Measurements from ENCODE around the gene COG5. TPM values are rescaled to one million over a fixed set of nuclear protein-coding genes. Genes with fewer than 3 reads are reported as not detected.
A peak's percentile ranks its signal among the peaks of the same experiment; 100 is the strongest.

Gene COG5
- total RNA-seq, 1 experiment from 2014 or later: 20.2 TPM

GRCh38 chr7:107212725-107213124, 351.0 kb downstream of the COG5 start:
- Histone ChIP-seq H3K27me3 (ENCODE audit: insufficient read depth, low read length) (no peaks in the 10 kb centered on the region), H4K5ac (ENCODE audit: insufficient read length, low read depth, low read length) (no peak overlapping the region), H3K79me1 (ENCODE audit: insufficient read depth, low read depth, low read length, poor library complexity, severe bottlenecking) (no peaks in the 10 kb centered on the region), H2BK15ac (ENCODE audit: low read depth, low read length) (no peak overlapping the region), H3K4ac (ENCODE audit: low read depth, low read length) (no peak overlapping the region), H3K9me3 (ENCODE audit: control insufficient read depth, low read depth, low read length) (no peaks in the 10 kb centered on the region), H3K14ac (ENCODE audit: insufficient read depth, low read length) (no peak overlapping the region), H2BK12ac (ENCODE audit: insufficient read length, low read depth, low read length) (no peak overlapping the region), H2AFZ (ENCODE audit: low read length) (no peak overlapping the region), H3K79me2 (ENCODE audit: insufficient read depth, low read length) (no peaks in the 10 kb centered on the region), H3K56ac (ENCODE audit: insufficient read length, low read depth, low read length) (no peak overlapping the region), H4K20me1 (ENCODE audit: control insufficient read depth, insufficient read depth, insufficient read length) (no peaks in the 10 kb centered on the region), H3K4me1 (ENCODE audit: insufficient read depth, low read length) (no peaks in the 10 kb centered on the region), H3K27ac (ENCODE audit: insufficient read length, low read depth, low read length) (no peak overlapping the region), H2BK5ac (ENCODE audit: insufficient read length, low read length) (no peak overlapping the region), H3T11ph (ENCODE audit: low read length) (no peak overlapping the region), H3K9ac (ENCODE audit: extremely low read depth, insufficient read length, low read length) (no peak overlapping the region), H4K91ac (ENCODE audit: insufficient read length, low read depth, low read length) (no peak overlapping the region), H4K8ac (replicated peaks; ENCODE audit: insufficient read length, low read depth, low read length) (no peak overlapping the region), H3K18ac (ENCODE audit: insufficient read length, low read depth, low read length) (no peak overlapping the region), H2AK5ac (ENCODE audit: insufficient read length, low read length) (no peak overlapping the region), H3K4me2 (ENCODE audit: insufficient read depth, insufficient read length, low read length) (no peak overlapping the region), H3K23me2 (ENCODE audit: insufficient read length, low read depth, low read length, poor library complexity, severe bottlenecking) (no peaks in the 10 kb centered on the region), H2BK20ac (ENCODE audit: low read depth, low read length, poor library complexity, severe bottlenecking) (no peak overlapping the region), H3K23ac (ENCODE audit: insufficient read length, low read depth, low read length) (no peak overlapping the region), H2BK120ac (ENCODE audit: low read depth, low read length, poor library complexity, severe bottlenecking) (no peak overlapping the region)
- H3K27me3 Mint-ChIP-seq (ENCODE audit: low read depth): no peaks in the 10 kb centered on the region
- peaks cover 0 to 2% of the 10 kb centered on the region in 2 experiments; a peak in 2 of 5 replicates for H3K9me3 Mint-ChIP-seq
- H3K27ac Mint-ChIP-seq: peak overlapping the region in 1 of 3 experiments; percentile 41; a peak in 1 of 7 replicates
- WGBS (ENCODE audit: extremely low coverage, insufficient read length, low lambda C conversion rate): no CpG with 5 or more reads among the region's 2 CpGs
- H3K4me1 Mint-ChIP-seq: peaks cover 0 to 4% of the 10 kb centered on the region in 2 experiments; a peak in 2 of 4 replicates
- H3K36me3 Mint-ChIP-seq (ENCODE audit: insufficient read depth in 1 of 3, low read depth in 3 of 3): peaks cover 9 to 13% (median 12%) of the 10 kb centered on the region in 3 experiments; a peak in 6 of 7 replicates
- no peak overlapping the region for H3K4me3 Mint-ChIP-seq
- no peak for TF ChIP-seq CTCF (conservative IDR thresholded peaks at IDR 0.05)
- no peak for DNase-seq

Data from H9 (cell line).